ENCODE measurements around the gene CNPY1. TPM values are rescaled to one million over a fixed set of nuclear protein-coding genes. Genes with fewer than 3 reads are reported as not detected.
"Not testable (repeated sequence)": the region's sequence is repeated elsewhere in the genome, so short reads cannot be mapped to it uniquely, and the experiment has no call there.

The CNPY1 gene
- total RNA-seq, 2 experiments from 2014 or later = not detected

- no peak for DNase-seq
These were observed 24.6 kb upstream of the CNPY1 start for GRCh38 chr7:155570991-155571390.

DNA sequence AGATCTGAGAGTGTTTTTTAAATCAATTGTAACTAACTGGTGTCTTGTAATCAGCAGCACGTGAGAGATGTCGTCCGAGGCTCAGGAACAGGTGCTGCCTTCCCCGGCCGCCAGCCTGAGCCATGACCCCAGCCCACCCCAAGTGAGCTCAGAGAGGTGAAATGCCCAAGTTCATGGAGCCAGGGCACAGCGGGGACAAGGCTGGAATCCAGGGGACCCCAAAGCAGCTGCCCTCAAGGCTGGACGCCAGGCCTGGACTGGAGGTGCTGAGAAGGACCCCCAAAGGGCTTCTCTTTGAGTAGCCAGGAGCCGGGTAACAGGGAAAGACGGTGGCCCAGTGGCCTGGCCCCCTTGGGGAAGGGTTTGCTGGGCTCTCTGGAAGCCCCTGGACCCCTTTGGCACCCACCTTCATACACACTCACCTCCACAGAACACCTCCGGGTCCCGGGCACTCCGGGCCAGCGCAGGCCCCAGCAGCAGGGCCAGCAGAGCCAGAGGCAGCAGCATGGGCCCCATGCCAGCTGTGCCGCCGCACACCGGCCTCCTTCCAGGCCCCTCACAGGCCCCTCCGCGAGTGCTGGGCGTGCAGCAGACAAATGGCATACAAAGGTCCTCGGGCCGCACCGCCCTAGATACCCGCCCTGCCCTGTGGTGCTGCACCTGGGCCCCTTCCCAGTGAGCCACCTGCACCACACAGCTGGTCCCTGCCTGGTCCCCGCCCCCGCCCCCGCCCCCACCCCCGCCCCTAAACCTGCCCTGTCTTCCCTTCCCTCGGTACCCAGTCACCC is 24.0 kb upstream of the CNPY1 start:
- Mint-ChIP-seq H3K27me3 (peaks cover 2% of the 10 kb centered on the region), H3K4me3 (no peak overlapping the region), H3K4me1 (no peaks in the 10 kb centered on the region), H3K9me3 (no peaks in the 10 kb centered on the region), H3K27ac (no peak overlapping the region), H3K36me3 (no peaks in the 10 kb centered on the region)
- POLR2A ChIA-PET = no interaction called here
- DNase-seq (no peak), ATAC-seq (ENCODE audit: low read depth) (no peak)

More at GRCh38 chr7:155570991-155571390, 24.6 kb upstream of the CNPY1 start:
- Mint-ChIP-seq H3K4me1 (no peaks in the 10 kb centered on the region), H3K27ac (no peak overlapping the region), H3K9me3 (no peaks in the 10 kb centered on the region), H3K36me3 (no peaks in the 10 kb centered on the region), H3K27me3 (peaks cover 2% of the 10 kb centered on the region), H3K4me3 (no peak overlapping the region)
- POLR2A ChIA-PET = no interaction called here
- ATAC-seq (ENCODE audit: low read depth) = no peak

GRCh38 chr7:155569681-155570080 is 23.3 kb upstream of the CNPY1 start:
- Mint-ChIP-seq H3K4me3 (no peak overlapping the region), H3K27ac (no peak overlapping the region), H3K9me3 (no peaks in the 10 kb centered on the region), H3K27me3 (peaks cover 2% of the 10 kb centered on the region), H3K36me3 (no peaks in the 10 kb centered on the region), H3K4me1 (no peaks in the 10 kb centered on the region)
- DNase-seq (no peak), ATAC-seq (ENCODE audit: low read depth) (no peak)
- POLR2A ChIA-PET = no interaction called here

DNA sequence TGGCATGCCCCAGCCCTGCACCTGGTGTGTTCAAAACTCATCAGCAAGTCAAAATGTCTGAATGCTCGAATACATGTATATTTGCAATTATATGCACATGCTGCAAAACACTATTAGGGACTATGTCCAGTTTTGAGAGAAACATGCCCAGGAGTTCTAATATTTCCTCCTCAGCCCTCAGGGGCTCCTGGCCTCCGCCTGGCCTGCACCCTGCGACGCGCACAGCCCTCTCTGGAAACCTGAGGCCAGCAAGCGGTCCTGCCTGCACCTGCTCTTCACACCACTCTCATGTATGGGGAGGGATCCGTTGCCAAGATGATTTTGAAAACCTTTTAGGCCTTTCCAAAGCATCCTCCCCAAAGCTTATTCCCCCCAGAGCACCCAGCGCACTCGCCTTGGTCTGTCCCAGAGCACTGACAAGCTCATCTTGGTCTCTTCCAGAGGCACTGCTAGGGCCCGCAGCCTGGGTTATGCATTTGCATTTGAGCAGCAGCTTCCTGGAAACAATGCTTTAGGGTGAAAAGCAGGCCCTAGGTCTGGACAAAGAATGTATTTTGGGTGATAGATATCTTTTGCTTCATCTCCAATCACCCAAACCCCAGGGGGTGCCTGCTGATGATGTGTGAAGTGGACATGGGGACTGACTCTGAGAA is 22.6 kb upstream of the CNPY1 start:
- no peak for ATAC-seq (ENCODE audit: low read depth)
- Mint-ChIP-seq H3K27me3 (no peaks in the 10 kb centered on the region), H3K9me3 (no peaks in the 10 kb centered on the region), H3K4me1 (no peaks in the 10 kb centered on the region), H3K4me3 (no peak overlapping the region), H3K36me3 (no peaks in the 10 kb centered on the region), H3K27ac (no peak overlapping the region)
- POLR2A ChIA-PET = no interaction called here
- no peak for DNase-seq

GRCh38 chr7:155568333-155568660 is 21.9 kb upstream of the CNPY1 start:
- no peak for ATAC-seq (ENCODE audit: low read depth)
- Mint-ChIP-seq H3K36me3 (no peaks in the 10 kb centered on the region), H3K9me3 (no peaks in the 10 kb centered on the region)

GRCh38 chr7:155567646-155568332 is 21.4 kb upstream of the CNPY1 start:
- no peak for DNase-seq
- Mint-ChIP-seq H3K27ac (no peak overlapping the region), H3K4me3 (no peak overlapping the region), H3K4me1 (no peaks in the 10 kb centered on the region), H3K27me3 (no peaks in the 10 kb centered on the region), H3K9me3 (no peaks in the 10 kb centered on the region), H3K36me3 (no peaks in the 10 kb centered on the region)
- POLR2A ChIA-PET = no interaction called here
- no peak for ATAC-seq (ENCODE audit: low read depth)

More at GRCh38 chr7:155568333-155568660, 21.9 kb upstream of the CNPY1 start:
- no peaks in the 10 kb centered on the region for H3K4me1 Mint-ChIP-seq
- no peak for DNase-seq
- H3K27me3 Mint-ChIP-seq = no peaks in the 10 kb centered on the region
- POLR2A ChIA-PET = no interaction called here
- H3K27ac Mint-ChIP-seq = no peak overlapping the region
- no peak overlapping the region for H3K4me3 Mint-ChIP-seq

GRCh38 chr7:155566011-155566836 is 19.9 kb upstream of the CNPY1 start:
- Mint-ChIP-seq H3K4me3 (no peak overlapping the region), H3K27me3 (peaks cover 4% of the 10 kb centered on the region), H3K4me1 (no peaks in the 10 kb centered on the region), H3K27ac (no peak overlapping the region), H3K9me3 (no peaks in the 10 kb centered on the region), H3K36me3 (no peaks in the 10 kb centered on the region)
- POLR2A ChIA-PET = no interaction called here
- no peak for DNase-seq
- ATAC-seq (ENCODE audit: low read depth) = no peak

DNA sequence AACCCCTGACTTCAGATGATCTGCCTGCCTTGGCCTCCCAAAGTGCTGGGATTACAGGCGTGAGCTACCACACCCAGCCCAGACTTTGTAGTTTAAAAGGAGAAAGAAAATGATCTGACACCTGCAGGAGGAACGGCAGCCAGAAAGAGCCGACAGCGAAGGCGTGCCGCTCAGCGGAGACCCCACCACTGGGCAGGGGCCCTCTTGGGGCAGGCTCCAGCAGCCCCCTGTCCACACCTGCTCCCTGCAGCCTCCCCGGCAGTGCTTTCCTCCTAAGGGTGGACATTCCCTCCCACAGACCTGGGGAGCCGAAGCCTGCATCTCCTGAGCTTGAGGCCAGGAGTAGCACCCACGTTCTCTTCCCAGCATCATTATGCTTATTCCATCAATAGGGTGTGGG is 19.2 kb upstream of the CNPY1 start:
- no peak overlapping the region for H3K27ac Mint-ChIP-seq
- POLR2A ChIA-PET = no interaction called here

DNA sequence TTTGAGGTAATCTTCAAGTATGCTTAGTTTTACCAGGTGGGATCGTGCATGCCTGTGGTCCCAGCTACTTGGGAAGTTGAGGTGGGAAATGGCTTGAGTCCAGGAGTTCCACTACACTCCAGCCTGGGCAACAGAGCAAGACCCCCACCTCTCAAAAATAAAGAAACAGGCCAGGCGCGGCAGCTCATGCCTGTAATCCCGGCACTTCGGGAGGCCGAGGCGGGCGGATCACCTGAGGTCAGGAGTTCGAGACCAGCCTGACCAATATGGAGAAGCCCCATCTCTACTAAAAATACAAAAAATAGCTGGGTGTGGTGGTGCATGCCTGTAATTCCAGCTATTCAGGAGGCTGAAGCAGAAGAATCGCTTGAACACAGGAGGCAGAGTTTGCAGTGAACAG is 16.6 kb upstream of the CNPY1 start:
- H3K4me1 Mint-ChIP-seq; H3K36me3 Mint-ChIP-seq; H3K4me3 Mint-ChIP-seq; H3K27ac Mint-ChIP-seq; DNase-seq; H3K27me3 Mint-ChIP-seq; H3K9me3 Mint-ChIP-seq; POLR2A ChIA-PET; ATAC-seq (ENCODE audit: low read depth): not testable (repeated sequence)

More for the DNA sequence above, 19.2 kb upstream of the CNPY1 start:
- no peaks in the 10 kb centered on the region for H3K4me1 Mint-ChIP-seq
- no peak overlapping the region for H3K4me3 Mint-ChIP-seq
- no peak for DNase-seq
- H3K9me3 Mint-ChIP-seq = no peaks in the 10 kb centered on the region
- H3K36me3 Mint-ChIP-seq = no peaks in the 10 kb centered on the region
- H3K27me3 Mint-ChIP-seq = peaks cover 4% of the 10 kb centered on the region
- no peak for ATAC-seq (ENCODE audit: low read depth)

- POLR2A ChIA-PET = no interaction called here
- Mint-ChIP-seq H3K4me3 (no peak overlapping the region), H3K27me3 (peaks cover 6% of the 10 kb centered on the region), H3K4me1 (no peaks in the 10 kb centered on the region), H3K27ac (no peak overlapping the region), H3K9me3 (no peaks in the 10 kb centered on the region), H3K36me3 (no peaks in the 10 kb centered on the region)
- DNase-seq (no peak), ATAC-seq (ENCODE audit: low read depth) (no peak)
These were observed 15.7 kb upstream of the CNPY1 start for GRCh38 chr7:155562106-155562505.

DNA sequence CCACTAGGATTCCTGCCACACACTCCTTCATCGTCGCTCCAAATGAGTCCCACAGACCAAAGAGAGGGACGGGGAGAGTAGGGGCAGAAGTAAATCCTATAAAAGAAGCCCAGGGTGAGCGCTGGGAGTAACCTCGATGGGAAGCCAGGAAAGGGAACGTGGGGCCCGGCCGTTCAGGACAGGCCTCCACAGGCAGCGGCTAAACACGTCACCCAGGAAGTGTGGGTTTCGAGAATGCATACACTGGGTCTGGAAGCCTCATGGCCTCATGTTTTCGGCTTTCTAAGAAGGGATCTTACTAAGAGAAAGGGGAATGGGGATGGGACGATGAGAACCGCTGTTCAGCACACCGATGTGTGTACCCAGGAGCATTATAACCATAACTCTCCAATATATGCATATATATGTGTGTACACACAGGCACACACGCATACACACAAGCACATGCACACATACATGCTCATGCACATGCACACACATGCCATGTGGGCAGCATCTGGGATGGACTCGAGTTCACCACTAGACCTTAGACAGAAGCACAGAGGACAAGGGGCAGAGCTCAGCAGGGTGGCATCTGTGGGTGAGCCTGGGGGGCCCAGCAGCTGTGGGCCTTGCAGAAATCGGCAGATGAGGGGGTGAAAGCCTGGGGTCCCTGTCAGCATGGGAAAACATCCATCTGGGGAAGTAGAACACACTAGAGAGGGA is 14.8 kb upstream of the CNPY1 start:
- Mint-ChIP-seq H3K27me3 (peaks cover 8% of the 10 kb centered on the region), H3K27ac (no peak overlapping the region), H3K36me3 (no peaks in the 10 kb centered on the region), H3K9me3 (no peaks in the 10 kb centered on the region), H3K4me1 (no peaks in the 10 kb centered on the region), H3K4me3 (no peak overlapping the region)
- ATAC-seq (ENCODE audit: low read depth) (no peak), DNase-seq (no peak)
- POLR2A ChIA-PET = no interaction called here

DNA sequence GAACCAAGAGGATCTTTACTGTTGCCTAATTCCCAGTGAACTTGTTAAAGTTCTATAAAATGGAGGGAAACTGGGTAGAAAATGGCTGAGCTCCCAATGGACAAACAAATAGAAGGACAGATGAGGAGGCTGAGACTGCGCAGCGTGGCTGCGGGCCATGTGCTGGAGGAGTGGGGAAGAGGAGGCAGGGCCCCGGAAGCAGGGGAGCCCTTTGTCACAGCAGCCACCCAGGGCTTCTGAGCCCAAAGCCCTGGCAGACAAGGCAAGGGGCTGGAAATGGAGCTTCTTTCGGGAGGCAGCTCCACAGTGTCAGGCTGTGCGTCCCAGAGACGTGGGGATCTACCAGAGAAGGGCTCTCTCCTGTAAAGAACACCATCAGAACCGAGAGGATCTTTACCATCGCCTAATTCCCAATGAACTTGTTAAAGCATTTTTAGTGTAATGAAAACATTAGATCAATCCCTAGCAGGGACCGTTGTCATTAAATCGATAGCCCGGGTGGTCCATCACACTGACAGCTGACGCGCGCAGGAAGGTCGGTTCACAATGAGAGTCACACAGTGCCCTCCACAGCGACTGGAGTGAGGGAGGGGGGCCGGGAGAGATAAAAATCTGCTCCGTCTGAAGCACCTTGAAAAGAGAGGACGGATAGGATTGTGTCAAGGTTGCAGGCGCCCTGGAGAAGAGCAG is 14.0 kb upstream of the CNPY1 start:
- ATAC-seq (ENCODE audit: low read depth) (no peak), DNase-seq (no peak)
- Mint-ChIP-seq H3K9me3 (no peaks in the 10 kb centered on the region), H3K36me3 (no peaks in the 10 kb centered on the region), H3K4me1 (no peaks in the 10 kb centered on the region), H3K27ac (no peak overlapping the region), H3K27me3 (peaks cover 10% of the 10 kb centered on the region), H3K4me3 (no peak overlapping the region)
- POLR2A ChIA-PET = no interaction called here

All from activated naive CD8-positive, alpha-beta T cell treated with anti-CD3 and anti-CD28 coated beads, Interleukin-2, amount 10 ng/mL, durations not matched to agents 7 days and 5 days (primary cell).